HL-60 (cell line): Measurements from ENCODE around the gene TBC1D4.

Experiments used
- DNase-seq, 2 experiments: peaks; one replicate each; pipeline ENCODE4 v3.0.0-alpha.2; 2010 to 2020; ENCODE audit warnings: low read depth in 1 of 2, low spot score in 1 of 2
- H3K27ac ChIP-seq: fragments of 250-450 bp; sonication (Bioruptor Pico); replicated peaks from 2 replicates; pipeline ENCODE4 v1.5.1; 2020; ENCODE audit warnings: mild to moderate bottlenecking, moderate library complexity
- H3K27me3 ChIP-seq: fragments of 250-450 bp; sonication (Bioruptor Pico); 2 replicates; pipeline ENCODE4 v1.5.1; 2021; ENCODE audit warnings: mild to moderate bottlenecking, moderate library complexity; ENCODE audit not compliant: insufficient read depth, poor library complexity, severe bottlenecking
- H3K4me3 ChIP-seq: replicated peaks from 2 replicates; pipeline ENCODE4 v1.5.1; 2011; ENCODE audit warnings: mild to moderate bottlenecking, control low read depth, low read length; ENCODE audit not compliant: insufficient read depth
- GABPA ChIP-seq: IDR thresholded peaks from 2 replicates; pipeline ENCODE4 v1.6.1; 2012; ENCODE audit warnings: low read depth
- POLR2AphosphoS5 ChIP-seq: IDR thresholded peaks from 2 replicates; pipeline ENCODE4 v1.6.1; 2012; ENCODE audit warnings: low read depth
- REST ChIP-seq: IDR thresholded peaks from 2 replicates; pipeline ENCODE4 v1.6.1; 2012; ENCODE audit warnings: low read depth; ENCODE audit not compliant: insufficient replicate concordance
- SPI1 ChIP-seq: IDR thresholded peaks from 2 replicates; pipeline ENCODE4 v1.6.1; 2012; ENCODE audit warnings: low read depth, mild to moderate bottlenecking, borderline replicate concordance
- TF ChIP-seq, protein P1 (sequence below): IDR thresholded peaks from one replicate; pipeline ENCODE4 v1.5.1; 2011; ENCODE audit warnings: low read length, control low read depth, inconsistent platforms; ENCODE audit not compliant: insufficient read depth

TBC1D4 gene

DNA sequence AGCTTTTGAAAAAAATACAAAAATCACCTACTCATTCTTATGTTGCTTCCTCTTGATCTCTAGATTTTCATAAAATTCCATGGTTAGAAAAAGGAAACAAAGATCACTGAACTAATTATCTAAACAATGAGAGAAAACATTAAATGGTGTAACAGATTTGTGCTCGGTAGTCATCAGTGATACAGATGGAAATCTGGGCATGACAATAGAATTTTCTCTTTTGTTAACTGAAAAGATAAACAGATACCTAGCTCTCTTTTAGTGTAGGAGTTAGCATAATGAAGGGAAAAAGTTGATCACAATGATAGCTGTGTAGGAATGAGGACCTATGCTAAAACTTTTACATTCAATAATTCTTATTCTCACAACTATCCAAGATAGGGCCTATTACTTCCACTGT is 103.7 kb downstream of the TBC1D4 start:
- H3K27me3 ChIP-seq, result no peaks in the 10 kb centered on the region
- no peak for DNase-seq
- H3K4me3 ChIP-seq, result no peak overlapping the region
- no peak overlapping the region for H3K27ac ChIP-seq
- no peak for TF ChIP-seq GABPA
- TF ChIP-seq, protein P1, sequence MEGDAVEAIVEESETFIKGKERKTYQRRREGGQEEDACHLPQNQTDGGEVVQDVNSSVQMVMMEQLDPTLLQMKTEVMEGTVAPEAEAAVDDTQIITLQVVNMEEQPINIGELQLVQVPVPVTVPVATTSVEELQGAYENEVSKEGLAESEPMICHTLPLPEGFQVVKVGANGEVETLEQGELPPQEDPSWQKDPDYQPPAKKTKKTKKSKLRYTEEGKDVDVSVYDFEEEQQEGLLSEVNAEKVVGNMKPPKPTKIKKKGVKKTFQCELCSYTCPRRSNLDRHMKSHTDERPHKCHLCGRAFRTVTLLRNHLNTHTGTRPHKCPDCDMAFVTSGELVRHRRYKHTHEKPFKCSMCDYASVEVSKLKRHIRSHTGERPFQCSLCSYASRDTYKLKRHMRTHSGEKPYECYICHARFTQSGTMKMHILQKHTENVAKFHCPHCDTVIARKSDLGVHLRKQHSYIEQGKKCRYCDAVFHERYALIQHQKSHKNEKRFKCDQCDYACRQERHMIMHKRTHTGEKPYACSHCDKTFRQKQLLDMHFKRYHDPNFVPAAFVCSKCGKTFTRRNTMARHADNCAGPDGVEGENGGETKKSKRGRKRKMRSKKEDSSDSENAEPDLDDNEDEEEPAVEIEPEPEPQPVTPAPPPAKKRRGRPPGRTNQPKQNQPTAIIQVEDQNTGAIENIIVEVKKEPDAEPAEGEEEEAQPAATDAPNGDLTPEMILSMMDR, result no peak
- no peak for TF ChIP-seq POLR2AphosphoS5
- TF ChIP-seq REST, result no peak
- no peak for TF ChIP-seq SPI1

DNA sequence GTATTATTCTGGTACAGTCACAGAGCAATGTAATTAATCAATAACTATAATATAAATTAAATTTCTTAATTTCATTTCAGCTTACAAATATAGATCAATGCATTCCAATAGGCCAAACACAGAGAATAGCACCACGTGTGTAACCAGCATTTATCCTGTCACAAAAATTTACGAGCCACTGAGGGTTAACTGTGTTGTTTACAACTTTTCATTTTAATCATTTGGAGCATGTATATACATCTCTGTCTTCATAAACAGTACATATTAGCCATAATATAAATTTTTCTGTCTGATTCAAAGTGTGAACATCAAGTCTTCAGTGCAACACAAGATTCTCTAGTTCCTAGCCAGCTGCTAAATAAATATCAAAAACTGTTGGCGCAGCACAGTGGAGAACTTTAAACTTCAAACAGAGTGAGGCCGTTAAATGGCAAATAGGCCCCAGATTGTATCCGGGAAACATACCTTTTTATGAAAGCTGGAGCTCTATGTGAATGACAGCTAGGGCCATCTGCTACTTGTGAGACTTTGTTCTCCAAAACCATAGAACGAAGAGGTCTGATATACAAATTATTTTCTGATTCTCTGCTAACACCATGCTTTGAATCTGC is 105.1 kb downstream of the TBC1D4 start:
- Histone ChIP-seq H3K4me3 (no peak overlapping the region), H3K27ac (no peak overlapping the region), H3K27me3 (no peaks in the 10 kb centered on the region)
- TF ChIP-seq SPI1 (no peak), POLR2AphosphoS5 (no peak), REST (no peak), GABPA (no peak)
- TF ChIP-seq, protein P1, result no peak
- no peak for DNase-seq

GRCh38 chr13:75375329-75375728 is 106.6 kb downstream of the TBC1D4 start:
- TF ChIP-seq GABPA (no peak), SPI1 (no peak), REST (no peak), POLR2AphosphoS5 (no peak)
- TF ChIP-seq, protein P1, result no peak
- DNase-seq, result no peak
- Histone ChIP-seq H3K27ac (no peak overlapping the region), H3K27me3 (no peaks in the 10 kb centered on the region), H3K4me3 (no peak overlapping the region)
